Measurements from ENCODE around the gene TBX19.

TBX19 gene

GRCh38 chr1:168360151-168361021 lies 79.7 kb downstream of the TBX19 start:
- Histone ChIP-seq H3K4me3 (ENCODE audit: low read depth, low read length) (no peak overlapping the region), H3K36me3 (no peaks in the 10 kb centered on the region), H3K27me3 (ENCODE audit: insufficient read depth, low read depth, severe bottlenecking) (no peaks in the 10 kb centered on the region), H3K9me3 (ENCODE audit: severe bottlenecking) (no peaks in the 10 kb centered on the region), H3K27ac (no peak overlapping the region)
- no peak for DNase-seq
- TF ChIP-seq, protein P1, sequence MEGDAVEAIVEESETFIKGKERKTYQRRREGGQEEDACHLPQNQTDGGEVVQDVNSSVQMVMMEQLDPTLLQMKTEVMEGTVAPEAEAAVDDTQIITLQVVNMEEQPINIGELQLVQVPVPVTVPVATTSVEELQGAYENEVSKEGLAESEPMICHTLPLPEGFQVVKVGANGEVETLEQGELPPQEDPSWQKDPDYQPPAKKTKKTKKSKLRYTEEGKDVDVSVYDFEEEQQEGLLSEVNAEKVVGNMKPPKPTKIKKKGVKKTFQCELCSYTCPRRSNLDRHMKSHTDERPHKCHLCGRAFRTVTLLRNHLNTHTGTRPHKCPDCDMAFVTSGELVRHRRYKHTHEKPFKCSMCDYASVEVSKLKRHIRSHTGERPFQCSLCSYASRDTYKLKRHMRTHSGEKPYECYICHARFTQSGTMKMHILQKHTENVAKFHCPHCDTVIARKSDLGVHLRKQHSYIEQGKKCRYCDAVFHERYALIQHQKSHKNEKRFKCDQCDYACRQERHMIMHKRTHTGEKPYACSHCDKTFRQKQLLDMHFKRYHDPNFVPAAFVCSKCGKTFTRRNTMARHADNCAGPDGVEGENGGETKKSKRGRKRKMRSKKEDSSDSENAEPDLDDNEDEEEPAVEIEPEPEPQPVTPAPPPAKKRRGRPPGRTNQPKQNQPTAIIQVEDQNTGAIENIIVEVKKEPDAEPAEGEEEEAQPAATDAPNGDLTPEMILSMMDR (IDR thresholded peaks at IDR 0.05; ENCODE audit: low read depth, low read length): no peak

DNA sequence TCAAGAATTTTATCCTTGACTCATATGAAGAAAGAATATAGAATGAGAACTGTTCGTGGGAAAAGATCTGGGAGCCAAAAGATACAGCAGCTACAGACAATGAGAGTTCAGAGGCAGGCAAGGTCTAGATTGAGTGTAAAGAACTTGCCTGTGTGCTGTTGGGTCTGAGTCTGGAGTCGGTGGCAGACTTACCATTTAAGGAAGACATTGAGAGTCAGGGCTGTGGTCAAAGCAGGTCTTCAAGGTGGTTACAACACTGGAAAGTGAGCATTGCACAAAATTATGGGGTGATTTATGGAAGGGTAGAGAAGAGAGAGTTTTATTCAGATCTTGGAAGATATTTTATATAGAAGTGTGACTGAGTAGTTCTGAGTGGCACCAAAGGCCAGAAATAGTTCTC lies 80.6 kb downstream of the TBX19 start:
- TF ChIP-seq, protein P1 (IDR thresholded peaks at IDR 0.05; ENCODE audit: low read depth, low read length): no peak
- DNase-seq: no peak

DNA sequence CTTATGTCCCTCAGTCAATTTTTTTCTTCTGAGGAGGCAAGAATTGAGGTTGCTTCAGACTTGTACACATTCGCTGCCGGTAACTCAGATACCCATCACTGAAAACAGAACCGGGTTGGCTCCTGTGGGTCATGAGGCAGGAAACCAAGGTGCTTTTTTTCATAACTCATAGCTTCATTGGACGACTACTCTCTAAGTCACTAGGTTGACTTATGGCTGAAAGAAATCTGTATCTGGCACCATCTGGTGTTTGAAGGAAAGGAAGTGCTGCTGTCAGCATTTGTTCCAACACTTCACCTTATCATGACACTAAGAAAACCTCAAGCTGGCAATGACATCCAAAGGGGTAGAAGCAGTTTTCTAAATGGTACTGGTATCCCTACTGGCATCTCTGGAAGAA lies 82.3 kb downstream of the TBX19 start:
- H3K27me3 ChIP-seq (ENCODE audit: insufficient read depth, low read depth, severe bottlenecking): no peaks in the 10 kb centered on the region
- TF ChIP-seq, protein P1 (IDR thresholded peaks at IDR 0.05; ENCODE audit: low read depth, low read length): no peak
- no peak overlapping the region for H3K27ac ChIP-seq
- H3K9me3 ChIP-seq (ENCODE audit: severe bottlenecking): no peaks in the 10 kb centered on the region
- no peak overlapping the region for H3K4me3 ChIP-seq (ENCODE audit: low read depth, low read length)
- DNase-seq: no peak
- H3K36me3 ChIP-seq: no peaks in the 10 kb centered on the region

More for the DNA sequence above, 80.6 kb downstream of the TBX19 start:
- H3K4me3 ChIP-seq (ENCODE audit: low read depth, low read length): no peak overlapping the region
- no peak overlapping the region for H3K27ac ChIP-seq
- H3K9me3 ChIP-seq (ENCODE audit: severe bottlenecking): no peaks in the 10 kb centered on the region
- H3K36me3 ChIP-seq: no peaks in the 10 kb centered on the region
- H3K27me3 ChIP-seq (ENCODE audit: insufficient read depth, low read depth, severe bottlenecking): no peaks in the 10 kb centered on the region

All from WERI-Rb-1 (cell line).